Stomach (tissue), 9 donors: ENCODE measurements around the gene ESPN. TPM values are rescaled to one million over a fixed set of nuclear protein-coding genes. Genes with fewer than 3 reads are reported as not detected.

Experiments
- DNase-seq, 2 donors: peaks; one replicate each; pipeline versions ENCODE4 v3.0.0 to v3.0.0-alpha.2; 2013 to 2019
- H3K27ac ChIP-seq, 5 donors: fragments of 200-600 bp in 4 of 5; sonication (generic) in 4 of 5; one replicate each; pipeline ENCODE4 v1.5.1; 2013 to 2019; ENCODE audit warnings: mild to moderate bottlenecking in 1 of 5, moderate library complexity in 1 of 5
- H3K27me3 ChIP-seq, 3 donors: fragments of 200-600 bp; sonication (generic); one replicate each; pipeline ENCODE4 v1.5.1; 2017 to 2019; ENCODE audit warnings: mixed run types in 1 of 3
- H3K36me3 ChIP-seq, 4 donors: fragments of 200-600 bp; sonication (generic); 1 replicate in 3 of 4; 2 replicates in 1 of 4; pipeline ENCODE4 v1.5.1; 2016 to 2019
- H3K4me1 ChIP-seq, 4 donors: fragments of 200-600 bp; sonication (generic); one replicate each; pipeline ENCODE4 v1.5.1; 2016 to 2019
- H3K4me3 ChIP-seq, 4 donors: fragments of 200-600 bp; sonication (generic) in 3 of 4; one replicate each; pipeline ENCODE4 v1.5.1; 2016 to 2019; ENCODE audit warnings: mild to moderate bottlenecking in 1 of 4
- H3K9me3 ChIP-seq, 4 donors: fragments of 200-600 bp; sonication (generic); one replicate each; pipeline ENCODE4 v1.5.1; 2016 to 2019
- CTCF ChIP-seq, 7 experiments: fragments of 450-650 bp in 4 of 7; fragments of 200-600 bp in 3 of 7; sonication (generic) in 3 of 7; IDR thresholded peaks; one replicate each; pipeline ENCODE4 v1.5.1; 2016 to 2019; ENCODE audit warnings: antibody characterized with exemption in 7 of 7, control low read depth in 2 of 7, mild to moderate bottlenecking in 1 of 7
- EP300 ChIP-seq: sonication (generic); formaldehyde crosslinking; IDR thresholded peaks from one replicate; pipeline ENCODE4 v1.6.1; 2017; ENCODE audit warnings: antibody characterized with exemption
- POLR2A ChIP-seq, 4 donors: fragments of 450-650 bp; IDR thresholded peaks; one replicate each; pipeline ENCODE4 v1.6.1; 2016; ENCODE audit warnings: antibody characterized with exemption in 4 of 4, control low read depth in 2 of 4, mild to moderate bottlenecking in 1 of 4, moderate library complexity in 1 of 4
- POLR2AphosphoS5 ChIP-seq, 3 donors: sonication (generic); formaldehyde crosslinking; IDR thresholded peaks; one replicate each; pipeline ENCODE4 v1.6.1; 2016; ENCODE audit warnings: antibody characterized with exemption in 3 of 3
- WGBS, 5 donors: extraction: QIAGEN DNeasy Blood & Tissue Kit in 3 of 5; methylation state at CpG; one replicate each; pipeline versions ENCODE4 v1.1.5 to v1.1.7; 2013 to 2018; 5-methylcytosine and 5-hydroxymethylcytosine counted together
- intact Hi-C: fragments of 100-400 bp; cut with DNase I; formaldehyde crosslinking; loops from one replicate; pipeline ENCODE4 v1.15.1; 2023; ENCODE audit warnings: low total_unique reads
- polyA plus RNA-seq, 3 donors: library from polyadenylated mRNA; stranded (reverse); fragments of 200-250 nt; gene quantifications; one replicate each; pipeline ENCODE4 v1.2.3, GENCODE V29; 2013
- total RNA-seq, 5 donors: library from RNA; depleted of rRNA; stranded (reverse); fragments of >200 nt; gene quantifications; one replicate each; pipeline versions ENCODE4 v1.1.0 to v1.2.3, GENCODE V29; 2014 to 2016
- donor health status: healthy with polysubstance abuse.
- donor health status: Bipolar disorder and iron deficiency.
- donor health status: healthy.

Gene ESPN
- total and polyA plus RNA-seq, 8 donors: 1.5 to 68.4 (median 4.8) TPM; not detected in 2

DNA sequence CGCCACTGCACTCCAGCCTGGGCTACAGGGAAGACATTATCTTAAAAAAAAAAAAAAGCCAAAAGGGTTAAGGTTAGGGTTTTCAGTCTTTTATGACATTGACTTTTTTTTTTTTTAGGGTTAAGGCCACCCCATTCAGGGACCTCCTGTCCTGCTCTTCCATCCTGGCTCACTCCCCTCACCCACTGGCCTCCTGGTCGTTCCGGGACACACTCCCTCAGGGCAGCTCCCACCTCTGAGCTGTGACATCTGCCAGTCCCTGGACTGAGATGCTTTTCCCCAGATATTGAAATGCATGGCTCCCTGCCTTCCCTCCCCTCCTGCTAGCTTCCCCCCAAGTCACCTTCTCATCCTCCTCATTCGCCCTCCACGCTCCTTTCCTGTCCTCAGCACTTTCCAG, 57.2 kb downstream of the ESPN start:
- intact Hi-C loops: no loop called here
- H3K27me3 ChIP-seq: peaks cover 0 to 33% (median 28%) of the 10 kb centered on the region in 3 donors
- H3K9me3 ChIP-seq: no peaks in the 10 kb centered on the region
- H3K36me3 ChIP-seq: no peaks in the 10 kb centered on the region
- no peak for TF ChIP-seq CTCF (IDR thresholded peaks at IDR 0.05)
- TF ChIP-seq POLR2AphosphoS5 (IDR thresholded peaks at IDR 0.05): no peak
- no peak for TF ChIP-seq POLR2A (IDR thresholded peaks at IDR 0.05)
- no peak for TF ChIP-seq EP300
- no peak overlapping the region for H3K4me3 ChIP-seq
- peaks cover 17 to 35% (median 25%) of the 10 kb centered on the region in 4 donors for H3K4me1 ChIP-seq
- H3K27ac ChIP-seq: no peak overlapping the region
- DNase-seq: no peak
- WGBS, 5 donors: 86 to 95% (median 90%) methylated on average over 4 to 5 of the region's 5 CpGs

DNA sequence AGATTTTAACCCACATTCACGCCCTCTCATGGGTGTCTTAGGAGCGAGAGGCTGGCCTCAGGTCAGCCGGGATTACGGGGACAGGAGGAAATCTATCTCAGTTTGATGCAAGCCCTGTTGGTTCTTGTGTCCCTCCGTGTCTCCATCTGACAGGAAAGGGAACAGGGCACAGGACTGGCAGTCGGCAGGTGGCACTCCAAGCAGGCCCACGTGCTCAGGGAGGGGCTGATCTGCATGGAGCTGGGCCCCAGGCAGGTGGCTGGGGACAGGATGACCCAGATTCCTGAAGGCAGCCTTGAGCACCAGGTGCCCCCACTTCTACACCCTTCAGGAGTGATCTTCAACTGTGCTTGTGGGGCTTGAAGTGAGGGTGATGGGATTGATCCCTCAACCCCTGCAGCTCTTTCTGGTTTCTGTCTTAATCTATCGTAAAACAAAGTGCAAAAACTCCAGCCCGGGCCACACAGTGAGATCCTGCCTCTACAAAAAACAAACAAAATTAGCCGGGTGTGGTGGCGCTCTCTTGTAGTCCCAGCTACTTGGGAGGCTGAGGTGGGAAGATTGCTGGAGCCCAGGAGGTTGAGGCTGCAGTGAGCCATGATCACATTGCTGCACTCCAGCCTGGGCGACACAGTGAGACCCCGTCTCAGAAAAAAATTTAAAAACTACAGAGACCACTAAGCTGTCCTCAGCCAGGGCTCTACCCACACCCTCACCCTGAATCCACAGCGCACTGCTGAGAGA, 58.6 kb downstream of the ESPN start:
- intact Hi-C loops: no loop called here
- no peak for TF ChIP-seq POLR2A (IDR thresholded peaks at IDR 0.05)
- peak in 1 of 7 experiments; percentile 13 for TF ChIP-seq CTCF (IDR thresholded peaks at IDR 0.05)
- H3K4me1 ChIP-seq: peaks cover 17 to 37% (median 25%) of the 10 kb centered on the region in 4 donors
- no peaks in the 10 kb centered on the region for H3K36me3 ChIP-seq
- 58 to 80% (median 67%) methylated on average over 11 to 14 of the region's 14 CpGs for WGBS, 5 donors
- no peak overlapping the region for H3K4me3 ChIP-seq
- H3K9me3 ChIP-seq: no peaks in the 10 kb centered on the region
- peak in 1 of 2 donors; percentile 73 for DNase-seq
- peaks cover 0 to 37% (median 28%) of the 10 kb centered on the region in 3 donors for H3K27me3 ChIP-seq
- H3K27ac ChIP-seq: no peak overlapping the region

GRCh38 chr1:6483761-6484117, 59.2 kb downstream of the ESPN start:
- 90 to 95% (median 92%) methylated on average over 7 of the region's 7 CpGs for WGBS, 5 donors

GRCh38 chr1:6484826-6485167, 60.2 kb downstream of the ESPN start:
- peaks cover 17 to 53% (median 32%) of the 10 kb centered on the region in 4 donors for H3K4me1 ChIP-seq
- intact Hi-C loops: loop anchor here (5.0 kb wide), 1 partner anchor 163 kb away; no protein-coding TSS in a partner anchor
- H3K4me3 ChIP-seq: peak overlapping the region; percentile 34 to 53 (median 42)

More at GRCh38 chr1:6483761-6484117, 59.2 kb downstream of the ESPN start:
- Histone ChIP-seq H3K27ac (no peak overlapping the region), H3K4me3 (no peak overlapping the region), H3K27me3 (peaks cover 0 to 41% (median 28%) of the 10 kb centered on the region in 3 donors), H3K9me3 (no peaks in the 10 kb centered on the region), H3K4me1 (peaks cover 17 to 42% (median 25%) of the 10 kb centered on the region in 4 donors), H3K36me3 (no peaks in the 10 kb centered on the region)
- intact Hi-C loops: no loop called here
- no peak for DNase-seq
- no peak for TF ChIP-seq EP300
- no peak for TF ChIP-seq CTCF (IDR thresholded peaks at IDR 0.05)

More at GRCh38 chr1:6484826-6485167, 60.2 kb downstream of the ESPN start:
- TF ChIP-seq POLR2A (IDR thresholded peaks at IDR 0.05) (no peak), CTCF (IDR thresholded peaks at IDR 0.05) (no peak), POLR2AphosphoS5 (IDR thresholded peaks at IDR 0.05) (no peak), EP300 (no peak)
- Histone ChIP-seq H3K9me3 (no peaks in the 10 kb centered on the region), H3K27ac (peak overlapping the region in 3 of 5 donors; percentile 3 to 64 (median 60)), H3K27me3 (peaks cover 0 to 44% (median 28%) of the 10 kb centered on the region in 3 donors), H3K36me3 (no peaks in the 10 kb centered on the region)
- DNase-seq: no peak
- WGBS, 5 donors: 12 to 31% (median 24%) methylated on average over 7 to 13 of the region's 13 CpGs
